DND-41 (cell line): ENCODE results near the gene CDYL2.
"Not testable (repeated sequence)": the region's sequence is repeated elsewhere in the genome, so short reads cannot be mapped to it uniquely, and the experiment has no call there.

ENCODE experiments used
- CTCF ChIP-seq: IDR thresholded peaks from 2 replicates; pipeline ENCODE4 v1.5.1; 2012; ENCODE audit warnings: borderline replicate concordance, low read length, moderate library complexity, mild to moderate bottlenecking; ENCODE audit not compliant: poor library complexity, severe bottlenecking; ENCODE audit errors: extremely low read depth
- EZH2 ChIP-seq: IDR thresholded peaks from 3 replicates; pipeline ENCODE4 v1.6.1; 2012; ENCODE audit warnings: borderline replicate concordance, low read depth, mild to moderate bottlenecking, moderate library complexity, low read length, inconsistent platforms; ENCODE audit not compliant: severe bottlenecking

GRCh38 chr16:80815278-80815677 is 10.9 kb upstream of the CDYL2 start:
- not testable (repeated sequence) for TF ChIP-seq CTCF, EZH2
